Measurements from ENCODE around the gene HOXA4. TPM values are rescaled to one million over a fixed set of nuclear protein-coding genes. Genes with fewer than 3 reads are reported as not detected.

HOXA4 gene
- polyA plus RNA-seq, 1 experiment = 1.3 TPM

DNA sequence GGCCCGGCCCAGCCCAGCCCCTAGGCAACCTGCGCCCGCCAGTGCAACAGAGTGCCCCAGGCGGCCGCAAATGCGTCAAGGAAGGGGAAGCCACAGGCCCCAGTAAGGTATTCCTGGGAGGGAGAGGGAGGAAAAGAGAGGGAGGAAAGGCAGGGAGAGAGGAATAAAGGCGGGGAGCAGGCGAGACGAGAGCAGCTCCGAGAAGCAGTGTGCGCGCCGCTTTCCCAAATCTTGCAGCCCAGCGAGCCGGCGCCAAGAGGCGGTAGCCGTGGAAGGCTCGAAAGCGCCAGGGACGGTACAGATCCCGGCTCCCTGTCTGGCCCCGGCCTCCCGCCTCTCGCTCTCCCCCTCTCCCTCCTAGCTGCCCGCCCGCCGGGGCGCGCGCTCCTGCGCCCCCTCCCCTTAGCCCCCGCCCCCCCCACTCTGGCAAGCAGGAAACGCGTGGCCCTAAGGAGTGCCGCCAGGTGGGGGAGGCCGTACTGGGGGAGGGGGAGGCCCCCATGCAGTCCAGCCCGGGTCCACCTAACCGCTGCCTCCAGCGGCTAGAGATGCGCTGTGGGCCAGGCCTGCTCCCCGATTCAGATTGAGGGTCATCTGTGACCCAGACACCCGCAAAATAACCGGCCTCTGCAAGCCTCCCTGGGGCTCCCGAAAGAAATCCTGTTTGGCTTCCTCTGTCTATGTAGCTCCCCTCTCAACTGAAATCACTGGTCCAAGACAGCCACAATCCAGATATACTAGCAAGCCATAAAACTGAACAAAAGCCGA, 39.3 kb upstream of the HOXA4 start:
- H3K27me3 ChIP-seq (ENCODE audit: control insufficient read depth, insufficient read depth, low read length) = no peaks in the 10 kb centered on the region

GRCh38 chr7:27168265-27168947, 37.8 kb upstream of the HOXA4 start:
- DNase-seq (ENCODE audit: low read depth) = no peak
- H3K36me3 ChIP-seq (ENCODE audit: control insufficient read depth, insufficient read depth, low read length) = peaks cover 21% of the 10 kb centered on the region
- TF ChIP-seq, protein P1, sequence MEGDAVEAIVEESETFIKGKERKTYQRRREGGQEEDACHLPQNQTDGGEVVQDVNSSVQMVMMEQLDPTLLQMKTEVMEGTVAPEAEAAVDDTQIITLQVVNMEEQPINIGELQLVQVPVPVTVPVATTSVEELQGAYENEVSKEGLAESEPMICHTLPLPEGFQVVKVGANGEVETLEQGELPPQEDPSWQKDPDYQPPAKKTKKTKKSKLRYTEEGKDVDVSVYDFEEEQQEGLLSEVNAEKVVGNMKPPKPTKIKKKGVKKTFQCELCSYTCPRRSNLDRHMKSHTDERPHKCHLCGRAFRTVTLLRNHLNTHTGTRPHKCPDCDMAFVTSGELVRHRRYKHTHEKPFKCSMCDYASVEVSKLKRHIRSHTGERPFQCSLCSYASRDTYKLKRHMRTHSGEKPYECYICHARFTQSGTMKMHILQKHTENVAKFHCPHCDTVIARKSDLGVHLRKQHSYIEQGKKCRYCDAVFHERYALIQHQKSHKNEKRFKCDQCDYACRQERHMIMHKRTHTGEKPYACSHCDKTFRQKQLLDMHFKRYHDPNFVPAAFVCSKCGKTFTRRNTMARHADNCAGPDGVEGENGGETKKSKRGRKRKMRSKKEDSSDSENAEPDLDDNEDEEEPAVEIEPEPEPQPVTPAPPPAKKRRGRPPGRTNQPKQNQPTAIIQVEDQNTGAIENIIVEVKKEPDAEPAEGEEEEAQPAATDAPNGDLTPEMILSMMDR (IDR thresholded peaks at IDR 0.05; ENCODE audit: insufficient read depth, low read depth, low read length) = peak; percentile 22
- peak overlapping the region; percentile 72 for H3K4me3 ChIP-seq (ENCODE audit: low read depth, low read length)
- no peaks in the 10 kb centered on the region for H3K27me3 ChIP-seq (ENCODE audit: control insufficient read depth, insufficient read depth, low read length)
- CTCF ChIA-PET = interaction anchor here (1.2 to 16.1 kb wide), 5 partner anchors 11 to 27 kb away, joined by 4 to 187 read pairs (median 7); partner anchors contain the start of genes HOXA11 and HOXA5
- POLR2A ChIA-PET = interaction anchor here (0.7 to 1.1 kb wide), 3 partner anchors 9 to 31 kb away, joined by 4 to 11 read pairs (median 5); partner anchors contain the start of gene HOXA13

More for the DNA sequence above, 39.3 kb upstream of the HOXA4 start:
- no peak for DNase-seq (ENCODE audit: low read depth)
- Histone ChIP-seq H3K4me3 (ENCODE audit: low read depth, low read length) (peak overlapping the region; percentile 72), H3K36me3 (ENCODE audit: control insufficient read depth, insufficient read depth, low read length) (peaks cover 12% of the 10 kb centered on the region)
- CTCF ChIA-PET = interaction anchor here (4.6 to 16.1 kb wide), 3 partner anchors 9 to 18 kb away, joined by 23 to 187 read pairs (median 34); partner anchors contain the start of gene HOXA11
- POLR2A ChIA-PET = no interaction called here
- TF ChIP-seq, protein P1 (IDR thresholded peaks at IDR 0.05; ENCODE audit: insufficient read depth, low read depth, low read length) = no peak

- TF ChIP-seq, protein P1 (IDR thresholded peaks at IDR 0.05; ENCODE audit: insufficient read depth, low read depth, low read length) = no peak
- CTCF ChIA-PET = interaction anchor here (1.4 to 16.1 kb wide), 4 partner anchors 12 to 24 kb away, joined by 4 to 187 read pairs (median 20); partner anchors contain the start of genes HOXA11 and HOXA5
- Histone ChIP-seq H3K4me3 (ENCODE audit: low read depth, low read length) (peak overlapping the region; percentile 72), H3K36me3 (ENCODE audit: control insufficient read depth, insufficient read depth, low read length) (peaks cover 21% of the 10 kb centered on the region), H3K27me3 (ENCODE audit: control insufficient read depth, insufficient read depth, low read length) (no peaks in the 10 kb centered on the region)
- DNase-seq (ENCODE audit: low read depth) = no peak
- POLR2A ChIA-PET = interaction anchor here (1.1 kb wide), 2 partner anchors 9 to 32 kb away, joined by 4 to 5 read pairs; partner anchors contain the start of gene HOXA13
Measured at GRCh38 chr7:27167916-27168264, 37.3 kb upstream of the HOXA4 start.

DNA sequence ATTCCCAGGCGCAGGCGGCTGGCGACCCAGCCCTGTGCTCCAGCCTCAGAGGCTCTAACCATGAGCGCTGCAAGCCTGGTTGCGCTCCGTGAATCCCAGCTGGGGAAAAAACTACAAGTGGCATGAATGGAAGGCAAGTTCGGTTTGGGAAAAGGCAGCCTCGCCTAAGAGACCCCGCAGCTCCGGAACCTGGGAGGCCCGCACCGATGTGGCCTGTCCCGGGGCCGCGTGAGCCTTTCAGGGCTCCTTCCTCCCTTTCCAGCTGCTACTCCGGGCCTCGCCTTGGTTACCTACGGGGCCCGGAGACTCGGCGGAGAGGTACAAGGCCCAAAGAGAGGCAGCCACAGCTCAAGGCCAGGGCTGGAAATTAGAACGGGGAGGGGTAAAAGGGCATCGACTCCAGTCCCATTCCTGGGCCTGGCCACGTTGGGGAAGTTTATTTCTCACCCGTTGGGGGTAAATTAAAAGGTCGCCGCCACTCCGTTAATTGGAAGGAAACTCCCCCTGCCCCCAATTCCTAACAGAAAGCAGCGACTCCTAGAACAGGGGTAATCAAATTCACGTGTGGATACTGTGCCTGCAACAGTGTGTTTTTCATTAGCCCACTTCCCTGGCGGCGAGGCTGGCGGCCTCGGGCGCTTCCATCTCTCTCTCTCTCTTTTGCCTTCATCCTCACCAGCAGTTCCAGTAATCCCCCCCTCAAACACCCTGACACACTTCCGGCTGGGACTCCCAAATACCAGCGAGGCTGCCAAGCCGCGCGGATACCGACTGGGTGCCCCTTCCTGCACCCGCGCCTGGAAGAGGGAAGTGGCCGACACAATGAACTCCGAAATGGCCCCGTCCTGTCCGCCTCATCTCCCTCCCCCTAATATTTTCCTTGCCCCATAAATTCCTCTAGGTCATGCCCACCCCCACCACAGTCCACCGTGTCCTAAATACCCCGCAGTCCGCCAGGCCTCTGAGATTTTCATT, 36.3 kb upstream of the HOXA4 start:
- TF ChIP-seq, protein P1 (IDR thresholded peaks at IDR 0.05; ENCODE audit: insufficient read depth, low read depth, low read length) = no peak
- H3K4me3 ChIP-seq (ENCODE audit: low read depth, low read length) = peak overlapping the region; percentile 72
- POLR2A ChIA-PET = interaction anchor here (1.0 kb wide), 1 partner anchor 13 kb away, joined by 3 read pairs; no protein-coding TSS in a partner anchor
- CTCF ChIA-PET = interaction anchor here (1.2 to 16.1 kb wide), 8 partner anchors 9 to 890 kb away, joined by 3 to 187 read pairs (median 7); partner anchors contain the start of genes HOXA11 and HOXA5
- DNase-seq (ENCODE audit: low read depth) = no peak
- no peaks in the 10 kb centered on the region for H3K27me3 ChIP-seq (ENCODE audit: control insufficient read depth, insufficient read depth, low read length)
- H3K36me3 ChIP-seq (ENCODE audit: control insufficient read depth, insufficient read depth, low read length) = peaks cover 23% of the 10 kb centered on the region

All from BJ (cell line).